ENCODE results near the gene IPO11.
A peak's percentile ranks its signal among the peaks of the same experiment; 100 is the strongest.

IPO11 gene

GRCh38 chr5:62432621-62433064 lies 20.1 kb downstream of the IPO11 start:
- TF ChIP-seq, protein P1, sequence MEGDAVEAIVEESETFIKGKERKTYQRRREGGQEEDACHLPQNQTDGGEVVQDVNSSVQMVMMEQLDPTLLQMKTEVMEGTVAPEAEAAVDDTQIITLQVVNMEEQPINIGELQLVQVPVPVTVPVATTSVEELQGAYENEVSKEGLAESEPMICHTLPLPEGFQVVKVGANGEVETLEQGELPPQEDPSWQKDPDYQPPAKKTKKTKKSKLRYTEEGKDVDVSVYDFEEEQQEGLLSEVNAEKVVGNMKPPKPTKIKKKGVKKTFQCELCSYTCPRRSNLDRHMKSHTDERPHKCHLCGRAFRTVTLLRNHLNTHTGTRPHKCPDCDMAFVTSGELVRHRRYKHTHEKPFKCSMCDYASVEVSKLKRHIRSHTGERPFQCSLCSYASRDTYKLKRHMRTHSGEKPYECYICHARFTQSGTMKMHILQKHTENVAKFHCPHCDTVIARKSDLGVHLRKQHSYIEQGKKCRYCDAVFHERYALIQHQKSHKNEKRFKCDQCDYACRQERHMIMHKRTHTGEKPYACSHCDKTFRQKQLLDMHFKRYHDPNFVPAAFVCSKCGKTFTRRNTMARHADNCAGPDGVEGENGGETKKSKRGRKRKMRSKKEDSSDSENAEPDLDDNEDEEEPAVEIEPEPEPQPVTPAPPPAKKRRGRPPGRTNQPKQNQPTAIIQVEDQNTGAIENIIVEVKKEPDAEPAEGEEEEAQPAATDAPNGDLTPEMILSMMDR (IDR thresholded peaks at IDR 0.05; ENCODE audit: insufficient read depth, low read depth, low read length, missing control alignments): no peak
- no peak overlapping the region for H3K4me3 ChIP-seq (ENCODE audit: low read length)
- no peak for DNase-seq (ENCODE audit: low read depth)

DNA sequence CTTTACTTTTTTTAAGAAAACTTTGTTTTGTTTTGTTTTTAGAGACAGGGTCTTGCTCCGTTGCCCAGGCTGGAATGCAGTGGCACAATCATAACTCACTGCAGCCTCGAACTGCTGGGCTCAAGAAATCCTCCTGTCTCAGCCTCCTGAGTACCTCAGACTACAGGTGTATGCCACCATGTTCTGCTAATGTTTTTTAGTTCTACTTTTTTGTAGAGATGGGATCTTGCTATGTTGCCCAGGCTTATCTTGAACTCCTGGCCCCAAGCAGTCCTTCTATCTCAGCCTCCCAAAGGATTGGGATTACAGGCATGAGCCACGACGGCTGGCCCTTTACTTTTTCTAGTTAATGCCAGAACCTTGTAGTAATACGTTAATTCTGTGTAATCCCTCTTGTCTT lies 36.0 kb downstream of the IPO11 start:
- TF ChIP-seq, protein P1 (IDR thresholded peaks at IDR 0.05; ENCODE audit: insufficient read depth, low read depth, low read length, missing control alignments): no peak
- no peak for DNase-seq (ENCODE audit: low read depth)
- H3K4me3 ChIP-seq (ENCODE audit: low read length): no peak overlapping the region

DNA sequence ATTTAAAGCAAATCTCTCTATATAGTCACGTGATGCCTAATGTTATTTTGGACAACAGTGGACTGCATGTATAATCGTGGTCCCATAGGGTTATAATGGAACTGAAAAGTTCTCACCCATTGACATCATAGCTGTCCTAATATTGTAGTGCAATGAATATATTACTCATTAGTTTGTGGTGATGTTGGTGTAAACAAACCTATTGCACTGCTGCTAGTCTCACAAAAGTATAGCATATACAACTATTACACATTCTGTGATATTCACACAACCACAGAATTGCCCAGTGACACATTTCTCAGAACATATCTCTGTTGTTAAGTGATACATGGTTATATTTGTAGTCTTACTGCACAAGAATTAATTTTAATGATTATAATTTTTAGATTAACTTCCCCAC lies 37.7 kb downstream of the IPO11 start:
- DNase-seq (ENCODE audit: low read depth): no peak
- TF ChIP-seq, protein P1 (IDR thresholded peaks at IDR 0.05; ENCODE audit: insufficient read depth, low read depth, low read length, missing control alignments): no peak
- no peak overlapping the region for H3K4me3 ChIP-seq (ENCODE audit: low read length)

DNA sequence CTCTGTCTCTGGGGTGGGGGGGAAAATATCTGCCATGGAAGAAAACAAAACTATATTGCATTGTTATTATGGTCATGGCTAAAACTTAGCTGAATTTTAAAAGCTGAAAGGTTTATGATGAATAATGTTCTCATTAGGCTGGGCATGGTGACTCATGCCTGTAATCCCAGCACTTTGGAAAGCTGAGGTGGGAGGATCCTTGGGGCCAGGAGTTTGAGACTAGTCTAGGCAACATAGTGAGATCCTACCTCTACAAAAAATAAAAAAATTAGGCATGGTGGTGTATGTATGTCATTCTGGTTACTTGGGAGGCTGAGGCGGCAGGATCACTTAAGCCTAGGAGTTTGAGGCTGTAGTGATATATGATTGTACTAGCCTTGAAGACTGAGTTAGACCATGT lies 44.5 kb downstream of the IPO11 start:
- no peak overlapping the region for H3K4me3 ChIP-seq (ENCODE audit: low read length)
- DNase-seq (ENCODE audit: low read depth): peak; percentile 68
- TF ChIP-seq, protein P1 (IDR thresholded peaks at IDR 0.05; ENCODE audit: insufficient read depth, low read depth, low read length, missing control alignments): no peak

- no peak overlapping the region for H3K4me3 ChIP-seq (ENCODE audit: low read length)
- TF ChIP-seq, protein P1 (IDR thresholded peaks at IDR 0.05; ENCODE audit: insufficient read depth, low read depth, low read length, missing control alignments): peak; percentile 76
- peak; percentile 45 for DNase-seq (ENCODE audit: low read depth)
Measured at GRCh38 chr5:62460578-62460983, 48.0 kb downstream of the IPO11 start.

DNA sequence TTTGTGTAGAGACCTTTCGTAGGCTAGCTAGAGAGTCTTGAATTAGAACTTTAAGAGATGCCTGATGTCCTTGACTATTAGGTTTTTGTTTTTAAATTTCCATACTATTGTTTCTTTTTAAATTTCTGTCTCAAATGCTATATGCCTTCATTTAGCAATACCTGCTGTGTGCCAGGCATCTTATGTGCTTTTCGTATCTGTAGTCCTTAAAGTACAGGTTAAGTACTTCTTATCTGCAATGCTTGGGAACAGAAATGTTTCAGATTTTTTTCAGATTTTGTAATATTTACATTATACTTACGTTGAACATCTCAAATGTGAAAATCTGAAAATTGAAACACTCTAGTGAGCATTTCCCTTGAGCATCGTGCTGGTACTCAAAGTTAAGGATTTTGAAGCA lies 49.0 kb downstream of the IPO11 start:
- DNase-seq (ENCODE audit: low read depth): no peak
- no peak overlapping the region for H3K4me3 ChIP-seq (ENCODE audit: low read length)
- TF ChIP-seq, protein P1 (IDR thresholded peaks at IDR 0.05; ENCODE audit: insufficient read depth, low read depth, low read length, missing control alignments): no peak

Data from epithelial cell of esophagus (primary cell).